ENCODE data around the gene ARPC2.

DNA sequence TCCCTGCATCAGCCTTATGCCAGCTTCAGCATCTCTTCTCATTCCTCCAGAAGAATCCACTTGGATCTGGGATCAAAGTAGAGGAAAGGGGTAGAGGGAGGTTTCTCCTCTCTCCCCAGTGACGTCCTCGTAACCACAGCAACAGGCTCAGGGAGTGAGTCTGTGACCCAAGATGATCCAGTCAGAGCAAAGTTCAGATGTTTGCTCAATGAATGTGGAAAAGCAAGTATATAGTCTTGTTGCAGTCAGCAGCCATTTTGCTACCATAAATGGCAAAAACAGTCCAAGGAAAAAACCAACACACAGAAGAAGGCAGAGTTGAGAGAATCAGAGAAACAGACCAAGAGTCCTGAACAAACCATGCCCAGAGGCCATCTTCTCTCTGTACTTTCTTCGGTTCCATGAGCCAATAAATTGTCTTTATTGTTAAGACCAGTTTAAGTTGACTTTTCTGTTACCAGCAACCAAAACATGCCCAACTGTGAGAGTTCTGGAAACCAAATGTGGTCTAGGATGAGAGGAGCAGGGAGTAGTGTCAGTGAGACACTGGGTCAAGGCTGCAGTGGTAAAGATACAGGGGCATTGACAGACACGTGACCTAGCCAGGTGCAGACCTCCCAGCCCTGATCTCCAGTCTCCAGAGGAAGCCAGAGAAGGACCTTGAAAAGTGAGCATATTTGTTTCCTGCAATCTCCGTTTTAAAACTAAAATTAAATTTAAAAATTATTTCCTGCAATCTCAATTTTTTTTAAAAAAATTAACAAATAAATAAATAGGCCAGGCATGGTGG lies 47.0 kb upstream of the ARPC2 start:
- TF ChIP-seq, protein P1, sequence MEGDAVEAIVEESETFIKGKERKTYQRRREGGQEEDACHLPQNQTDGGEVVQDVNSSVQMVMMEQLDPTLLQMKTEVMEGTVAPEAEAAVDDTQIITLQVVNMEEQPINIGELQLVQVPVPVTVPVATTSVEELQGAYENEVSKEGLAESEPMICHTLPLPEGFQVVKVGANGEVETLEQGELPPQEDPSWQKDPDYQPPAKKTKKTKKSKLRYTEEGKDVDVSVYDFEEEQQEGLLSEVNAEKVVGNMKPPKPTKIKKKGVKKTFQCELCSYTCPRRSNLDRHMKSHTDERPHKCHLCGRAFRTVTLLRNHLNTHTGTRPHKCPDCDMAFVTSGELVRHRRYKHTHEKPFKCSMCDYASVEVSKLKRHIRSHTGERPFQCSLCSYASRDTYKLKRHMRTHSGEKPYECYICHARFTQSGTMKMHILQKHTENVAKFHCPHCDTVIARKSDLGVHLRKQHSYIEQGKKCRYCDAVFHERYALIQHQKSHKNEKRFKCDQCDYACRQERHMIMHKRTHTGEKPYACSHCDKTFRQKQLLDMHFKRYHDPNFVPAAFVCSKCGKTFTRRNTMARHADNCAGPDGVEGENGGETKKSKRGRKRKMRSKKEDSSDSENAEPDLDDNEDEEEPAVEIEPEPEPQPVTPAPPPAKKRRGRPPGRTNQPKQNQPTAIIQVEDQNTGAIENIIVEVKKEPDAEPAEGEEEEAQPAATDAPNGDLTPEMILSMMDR (IDR thresholded peaks at IDR 0.05): no peak
- no peak for TF ChIP-seq POLR2A (IDR thresholded peaks at IDR 0.05)
